GM12878 (cell line): ENCODE measurements around the gene ACOT7.

ENCODE experiments used
- POLR2AphosphoS5 ChIP-seq: IDR thresholded peaks from 2 replicates; pipeline ENCODE4 v1.6.1; 2011; ENCODE audit warnings: mild to moderate bottlenecking, low read length, inconsistent platforms
- RAD21 ChIP-seq: IDR thresholded peaks from 2 replicates; pipeline ENCODE4 v1.6.1; 2011; ENCODE audit warnings: mild to moderate bottlenecking, low read depth, low read length, moderate library complexity; ENCODE audit not compliant: insufficient read depth
- SRF ChIP-seq, 2 experiments: IDR thresholded peaks; 2 replicates each; pipeline ENCODE4 v1.6.1; 2011; ENCODE audit warnings: low read depth in 2 of 2, low read length in 2 of 2, mild to moderate bottlenecking in 1 of 2, moderate library complexity in 1 of 2
- ZZZ3 ChIP-seq: IDR thresholded peaks from 2 replicates; pipeline ENCODE4 v1.6.1; 2011; ENCODE audit warnings: low read depth; ENCODE audit not compliant: control insufficient read depth, insufficient read length
- TF ChIP-seq, protein P1 (sequence below): IDR thresholded peaks from 2 replicates; pipeline ENCODE4 v1.6.1; 2011; ENCODE audit warnings: borderline replicate concordance, low read depth, mild to moderate bottlenecking, moderate library complexity, low read length; ENCODE audit not compliant: insufficient read depth, poor library complexity, severe bottlenecking
- TF ChIP-seq, protein P2 (sequence below), 3 experiments: IDR thresholded peaks in 2 of 3; conservative IDR thresholded peaks in 1 of 3; 2 replicates each; pipeline ENCODE4 v1.5.1; 2011; ENCODE audit warnings: low read depth in 3 of 3, low read length in 3 of 3, mild to moderate bottlenecking in 3 of 3, control low read depth in 2 of 3, moderate library complexity in 2 of 3, inconsistent platforms in 1 of 3, mixed read lengths in 1 of 3; ENCODE audit not compliant: control insufficient read depth in 2 of 3, insufficient read depth in 1 of 3; ENCODE audit errors: extremely low read depth in 1 of 3
- TF ChIP-seq, protein P3 (sequence below): IDR thresholded peaks from 2 replicates; pipeline ENCODE4 v1.6.1; 2012; ENCODE audit warnings: low read length, inconsistent platforms
- TF ChIP-seq, protein P4 (sequence below): fragments of 450-650 bp; IDR thresholded peaks from 2 replicates; pipeline ENCODE4 v1.6.1; 2017; ENCODE audit warnings: mild to moderate bottlenecking, low read depth, inconsistent platforms; ENCODE audit not compliant: poor library complexity, severe bottlenecking

DNA sequence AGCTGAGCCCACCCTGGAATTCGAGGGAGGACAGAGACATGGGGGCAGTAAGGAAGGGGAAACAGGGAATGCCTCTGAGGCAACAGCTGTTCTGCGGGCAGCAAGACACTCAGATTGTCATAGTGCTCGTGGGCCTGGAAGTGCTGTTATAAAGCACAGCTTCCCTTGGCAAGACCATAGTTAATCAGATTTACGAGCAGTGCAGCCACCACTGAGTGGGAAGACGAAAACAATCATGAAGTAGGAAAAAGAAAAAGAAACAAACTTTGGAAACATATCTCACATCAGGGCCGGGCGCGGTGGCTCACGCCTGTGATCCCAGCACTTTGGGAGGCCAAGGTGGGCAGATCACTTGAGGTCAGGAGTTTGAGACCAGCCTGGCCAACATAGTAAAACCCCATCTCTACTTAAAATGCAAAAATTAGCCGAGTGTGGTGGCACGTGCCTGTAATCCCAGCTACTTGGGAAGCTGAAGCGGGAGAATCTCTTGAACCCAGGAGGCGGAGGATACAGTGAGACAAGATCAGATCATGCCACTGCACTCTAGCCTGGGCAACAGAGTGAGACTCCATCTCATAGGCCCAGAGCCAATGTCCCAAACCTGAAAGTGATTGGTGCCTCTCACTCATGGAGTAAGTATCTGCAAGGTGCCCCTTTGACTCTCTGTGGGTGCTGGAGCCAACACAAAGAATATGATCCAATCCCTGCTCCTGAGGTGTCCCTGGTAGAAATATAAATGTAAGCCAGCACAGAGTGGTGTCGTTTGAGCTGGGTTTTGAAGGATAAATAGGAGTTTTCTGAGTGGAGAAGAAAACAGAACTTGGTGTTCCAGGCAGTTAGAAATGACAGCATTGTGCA is 77.1 kb downstream of the ACOT7 start:
- TF ChIP-seq SRF (IDR thresholded peaks at IDR 0.05; ENCODE audit: low read depth in 2 of 2, low read length in 2 of 2): no peak
- TF ChIP-seq, protein P1, sequence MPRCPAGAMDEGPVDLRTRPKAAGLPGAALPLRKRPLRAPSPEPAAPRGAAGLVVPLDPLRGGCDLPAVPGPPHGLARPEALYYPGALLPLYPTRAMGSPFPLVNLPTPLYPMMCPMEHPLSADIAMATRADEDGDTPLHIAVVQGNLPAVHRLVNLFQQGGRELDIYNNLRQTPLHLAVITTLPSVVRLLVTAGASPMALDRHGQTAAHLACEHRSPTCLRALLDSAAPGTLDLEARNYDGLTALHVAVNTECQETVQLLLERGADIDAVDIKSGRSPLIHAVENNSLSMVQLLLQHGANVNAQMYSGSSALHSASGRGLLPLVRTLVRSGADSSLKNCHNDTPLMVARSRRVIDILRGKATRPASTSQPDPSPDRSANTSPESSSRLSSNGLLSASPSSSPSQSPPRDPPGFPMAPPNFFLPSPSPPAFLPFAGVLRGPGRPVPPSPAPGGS: no peak
- TF ChIP-seq RAD21: no peak
- TF ChIP-seq ZZZ3: no peak
- TF ChIP-seq, protein P2, sequence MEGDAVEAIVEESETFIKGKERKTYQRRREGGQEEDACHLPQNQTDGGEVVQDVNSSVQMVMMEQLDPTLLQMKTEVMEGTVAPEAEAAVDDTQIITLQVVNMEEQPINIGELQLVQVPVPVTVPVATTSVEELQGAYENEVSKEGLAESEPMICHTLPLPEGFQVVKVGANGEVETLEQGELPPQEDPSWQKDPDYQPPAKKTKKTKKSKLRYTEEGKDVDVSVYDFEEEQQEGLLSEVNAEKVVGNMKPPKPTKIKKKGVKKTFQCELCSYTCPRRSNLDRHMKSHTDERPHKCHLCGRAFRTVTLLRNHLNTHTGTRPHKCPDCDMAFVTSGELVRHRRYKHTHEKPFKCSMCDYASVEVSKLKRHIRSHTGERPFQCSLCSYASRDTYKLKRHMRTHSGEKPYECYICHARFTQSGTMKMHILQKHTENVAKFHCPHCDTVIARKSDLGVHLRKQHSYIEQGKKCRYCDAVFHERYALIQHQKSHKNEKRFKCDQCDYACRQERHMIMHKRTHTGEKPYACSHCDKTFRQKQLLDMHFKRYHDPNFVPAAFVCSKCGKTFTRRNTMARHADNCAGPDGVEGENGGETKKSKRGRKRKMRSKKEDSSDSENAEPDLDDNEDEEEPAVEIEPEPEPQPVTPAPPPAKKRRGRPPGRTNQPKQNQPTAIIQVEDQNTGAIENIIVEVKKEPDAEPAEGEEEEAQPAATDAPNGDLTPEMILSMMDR (IDR thresholded peaks at IDR 0.05 in 2 of 3, conservative IDR thresholded peaks at IDR 0.05 in 1 of 3; ENCODE audit: control insufficient read depth in 2 of 3, extremely low read depth in 1 of 3, insufficient read depth in 1 of 3, low read depth in 3 of 3, low read length in 3 of 3): no peak
- TF ChIP-seq, protein P3, sequence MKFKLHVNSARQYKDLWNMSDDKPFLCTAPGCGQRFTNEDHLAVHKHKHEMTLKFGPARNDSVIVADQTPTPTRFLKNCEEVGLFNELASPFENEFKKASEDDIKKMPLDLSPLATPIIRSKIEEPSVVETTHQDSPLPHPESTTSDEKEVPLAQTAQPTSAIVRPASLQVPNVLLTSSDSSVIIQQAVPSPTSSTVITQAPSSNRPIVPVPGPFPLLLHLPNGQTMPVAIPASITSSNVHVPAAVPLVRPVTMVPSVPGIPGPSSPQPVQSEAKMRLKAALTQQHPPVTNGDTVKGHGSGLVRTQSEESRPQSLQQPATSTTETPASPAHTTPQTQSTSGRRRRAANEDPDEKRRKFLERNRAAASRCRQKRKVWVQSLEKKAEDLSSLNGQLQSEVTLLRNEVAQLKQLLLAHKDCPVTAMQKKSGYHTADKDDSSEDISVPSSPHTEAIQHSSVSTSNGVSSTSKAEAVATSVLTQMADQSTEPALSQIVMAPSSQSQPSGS: no peak
- TF ChIP-seq, protein P4, sequence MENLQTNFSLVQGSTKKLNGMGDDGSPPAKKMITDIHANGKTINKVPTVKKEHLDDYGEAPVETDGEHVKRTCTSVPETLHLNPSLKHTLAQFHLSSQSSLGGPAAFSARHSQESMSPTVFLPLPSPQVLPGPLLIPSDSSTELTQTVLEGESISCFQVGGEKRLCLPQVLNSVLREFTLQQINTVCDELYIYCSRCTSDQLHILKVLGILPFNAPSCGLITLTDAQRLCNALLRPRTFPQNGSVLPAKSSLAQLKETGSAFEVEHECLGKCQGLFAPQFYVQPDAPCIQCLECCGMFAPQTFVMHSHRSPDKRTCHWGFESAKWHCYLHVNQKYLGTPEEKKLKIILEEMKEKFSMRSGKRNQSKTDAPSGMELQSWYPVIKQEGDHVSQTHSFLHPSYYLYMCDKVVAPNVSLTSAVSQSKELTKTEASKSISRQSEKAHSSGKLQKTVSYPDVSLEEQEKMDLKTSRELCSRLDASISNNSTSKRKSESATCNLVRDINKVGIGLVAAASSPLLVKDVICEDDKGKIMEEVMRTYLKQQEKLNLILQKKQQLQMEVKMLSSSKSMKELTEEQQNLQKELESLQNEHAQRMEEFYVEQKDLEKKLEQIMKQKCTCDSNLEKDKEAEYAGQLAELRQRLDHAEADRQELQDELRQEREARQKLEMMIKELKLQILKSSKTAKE: no peak
- TF ChIP-seq POLR2AphosphoS5: no peak
